ENCODE data around the gene TECR. TPM values are rescaled to one million over a fixed set of nuclear protein-coding genes. Genes with fewer than 3 reads are reported as not detected.

TECR gene, protein sequence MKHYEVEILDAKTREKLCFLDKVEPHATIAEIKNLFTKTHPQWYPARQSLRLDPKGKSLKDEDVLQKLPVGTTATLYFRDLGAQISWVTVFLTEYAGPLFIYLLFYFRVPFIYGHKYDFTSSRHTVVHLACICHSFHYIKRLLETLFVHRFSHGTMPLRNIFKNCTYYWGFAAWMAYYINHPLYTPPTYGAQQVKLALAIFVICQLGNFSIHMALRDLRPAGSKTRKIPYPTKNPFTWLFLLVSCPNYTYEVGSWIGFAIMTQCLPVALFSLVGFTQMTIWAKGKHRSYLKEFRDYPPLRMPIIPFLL
- 32.7 and 35.3 TPM in 2 replicates for total RNA-seq

DNA sequence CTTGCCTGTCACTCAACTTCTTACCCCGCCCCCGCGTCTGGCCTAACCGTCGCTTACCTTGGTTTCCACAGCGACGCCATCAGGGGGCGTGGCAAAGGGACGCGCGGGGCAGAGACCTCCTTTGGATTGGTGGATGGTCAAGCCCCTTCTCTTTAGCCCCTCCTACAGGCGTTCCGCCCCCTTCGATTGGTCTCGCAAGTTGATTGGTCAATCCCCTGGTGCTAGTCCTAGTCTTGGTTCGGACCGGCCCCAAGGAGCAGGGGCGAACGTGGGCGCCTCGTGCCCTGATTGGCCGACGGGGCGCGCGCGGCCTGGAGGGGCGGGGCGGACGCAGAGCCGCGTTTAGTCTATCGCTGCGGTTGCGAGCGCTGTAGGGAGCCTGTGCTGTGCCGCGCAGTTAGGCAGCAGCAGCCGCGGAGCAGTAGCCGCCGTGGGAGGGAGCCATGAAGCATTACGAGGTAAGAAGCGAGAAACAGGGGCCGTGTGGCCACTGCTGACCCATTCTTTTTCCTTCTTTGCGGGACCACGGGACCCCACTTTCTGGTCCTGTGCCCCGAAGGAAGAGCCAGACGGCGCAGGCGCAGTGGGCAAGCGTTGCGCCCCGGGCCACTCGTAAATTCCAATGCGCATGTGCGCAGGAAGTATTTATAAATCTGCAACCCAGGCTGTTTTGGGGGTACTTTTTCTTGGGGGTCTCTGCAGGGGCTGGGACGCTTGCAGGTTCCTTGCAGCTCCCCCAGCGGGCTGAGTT, at the start of gene TECR:
TECR (plus strand) TSS at position 341 of the 751 bp plus-strand sequence; CDS start at position 444, 103 bp downstream.

DNA sequence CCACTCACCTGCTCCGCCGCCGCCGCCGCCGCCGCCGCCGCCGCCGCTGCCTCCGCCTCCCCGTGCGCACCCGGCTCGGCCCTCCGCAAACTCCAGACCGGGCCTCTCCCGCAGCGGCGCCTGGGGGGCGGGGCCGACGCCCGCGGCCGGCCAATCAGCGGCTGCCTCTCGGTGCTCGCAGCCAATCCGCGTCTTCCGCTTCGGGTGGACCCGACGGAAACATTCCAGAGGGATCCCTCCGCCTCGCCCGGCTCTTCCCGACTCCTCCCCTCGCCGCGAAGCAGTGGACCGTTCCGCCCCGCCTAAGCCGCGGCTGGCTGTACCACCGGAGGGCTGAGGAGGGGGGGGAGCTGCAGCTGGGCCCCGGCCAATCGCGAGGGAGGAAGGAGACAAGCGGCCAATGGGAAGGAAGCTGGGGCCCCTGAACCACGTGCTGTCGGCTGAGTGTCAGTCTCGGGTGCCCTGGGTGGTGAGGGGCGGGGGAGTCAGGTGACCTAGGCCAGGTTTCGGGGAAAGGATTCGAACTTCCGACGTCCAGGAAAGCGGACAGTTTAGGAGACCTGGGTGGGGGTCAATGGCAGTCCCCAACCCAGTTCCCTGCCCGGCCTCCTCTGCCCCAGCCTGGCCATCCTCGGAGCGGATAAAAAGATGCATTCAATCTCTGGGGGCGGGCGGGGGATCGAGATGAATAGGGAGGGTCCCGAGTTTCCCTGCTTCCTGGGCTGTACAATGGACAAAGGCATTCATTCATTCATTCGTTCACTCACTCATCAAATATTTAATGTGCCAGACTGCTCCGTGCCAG, 33.2 kb upstream of the TECR start, which contains the start of gene GIPC1:
GIPC1 (minus strand) TSS at position 99 of the 805 bp plus-strand sequence. CDS start 13,151 bp downstream, outside the sequence.

DNA sequence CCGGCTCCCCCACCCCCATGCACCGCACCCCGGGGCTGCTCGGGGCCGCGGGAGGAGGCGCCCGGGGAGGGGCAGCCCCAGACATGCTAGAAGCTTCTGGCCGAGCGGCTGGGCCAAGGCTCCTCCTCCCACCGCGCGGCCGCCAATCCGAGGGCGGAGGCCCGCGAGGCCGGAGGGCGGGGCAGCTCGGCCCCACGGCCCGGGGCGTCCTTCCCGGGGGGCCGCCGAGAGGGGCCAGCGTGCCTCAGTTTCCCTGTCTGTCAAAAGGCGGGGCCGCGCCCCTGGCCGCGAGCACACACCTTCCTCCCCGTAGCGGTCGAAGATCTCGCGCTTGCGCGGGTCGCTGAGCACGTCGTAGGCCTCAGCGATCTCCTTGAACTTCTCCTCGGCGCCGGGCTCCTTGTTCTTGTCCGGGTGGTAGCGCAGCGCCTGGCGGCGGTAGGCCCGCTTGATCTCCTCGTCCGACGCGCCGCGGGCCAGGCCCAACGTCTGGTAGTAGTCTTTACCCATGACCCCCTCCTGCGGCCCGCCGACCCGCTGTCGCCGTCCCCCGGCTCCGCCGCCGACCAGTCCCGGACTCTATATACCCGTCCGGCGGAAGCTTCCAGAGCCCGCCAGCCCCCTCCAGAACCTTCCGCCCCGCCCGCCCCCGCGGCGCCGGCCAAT, 11.4 kb upstream of the TECR start, which contains the start of gene DNAJB1:
DNAJB1 (minus strand) TSS at position 558 of the 666 bp plus-strand sequence; CDS start at position 510, 48 bp downstream.

GRCh38 chr19:14571695-14572490, 42.5 kb downstream of the TECR start, which contains the start of gene NDUFB7:
TSS of gene NDUFB7 (minus strand) at chr19:14572066. CDS start at chr19:14572000, 66 bp downstream.

GRCh38 chr19:14582894-14583340, 53.5 kb downstream of the TECR start, which contains the start of gene CLEC17A:
TSS of gene CLEC17A (plus strand) at chr19:14583084. CDS start at chr19:14583161, 77 bp downstream.

Small RNA genes within 50 kb of the gene (small RNA-seq; reads per million reads assigned to genes)
- gene RN7SL842P: not detected
- gene SNRPGP15: not detected

Other genes starting within 250 kb of the TECR start
- 7.2 and 14.6 TPM in 2 replicates for gene ADGRE5, start 148.2 kb upstream of the TECR start, total RNA-seq
- 63.4 and 97.1 TPM in 2 replicates for gene DDX39A, start 110.3 kb upstream of the TECR start, total RNA-seq
- 253 and 369 TPM in 2 replicates for gene PKN1, start 96.3 kb upstream of the TECR start, total RNA-seq
- 0.19 and 0.65 TPM in 2 replicates for gene PTGER1, start 54.2 kb upstream of the TECR start, total RNA-seq
- gene GIPC1, start 33.5 kb upstream of the TECR start, total RNA-seq: 132 and 184 TPM in 2 replicates
- gene DNAJB1, start 11.2 kb upstream of the TECR start, total RNA-seq: 45.7 and 54.5 TPM in 2 replicates
- 209 and 287 TPM in 2 replicates for gene NDUFB7, start 42.5 kb downstream of the TECR start, total RNA-seq
- gene CLEC17A, start 53.5 kb downstream of the TECR start, total RNA-seq: not detected in 2 replicates
- gene ADGRE3, start 145.2 kb downstream of the TECR start, total RNA-seq: not detected in 2 replicates
- gene ZNF333, start 160.5 kb downstream of the TECR start, total RNA-seq: 12.3 and 17.0 TPM in 2 replicates
- not detected in 2 replicates for gene ADGRE2, start 249.0 kb downstream of the TECR start, total RNA-seq

All from vein endothelial cell (primary cell).